Middle frontal gyrus (tissue), 1 donor: Measurements from ENCODE around the gene CXCL9.
"Not testable (repeated sequence)": the region's sequence is repeated elsewhere in the genome, so short reads cannot be mapped to it uniquely, and the experiment has no call there.

ENCODE experiments used
- DNase-seq: peaks from one replicate; pipeline ENCODE4 v3.0.0-alpha.2; 2015; ENCODE audit warnings: low spot score; ENCODE audit errors: extremely low spot score

The CXCL9 gene

DNA sequence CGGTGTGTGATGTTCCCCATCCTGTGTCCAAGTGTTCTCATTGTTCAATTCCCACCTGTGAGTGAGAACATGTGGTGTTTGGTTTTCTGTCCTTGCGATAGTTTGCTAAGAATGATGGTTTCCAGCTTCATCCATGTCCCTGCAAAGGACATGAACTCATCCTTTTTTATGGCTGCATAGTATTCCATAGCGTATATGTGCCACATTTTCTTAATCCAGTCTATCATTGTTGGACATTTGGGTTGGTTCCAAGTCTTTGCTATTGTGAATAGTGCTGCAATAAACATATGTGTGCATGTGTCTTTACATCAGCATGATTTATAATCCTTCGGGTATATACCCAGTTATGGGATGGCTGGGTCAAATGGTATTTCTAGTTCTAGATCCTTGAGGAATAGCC is 45.2 kb downstream of the CXCL9 start:
- not testable (repeated sequence) for DNase-seq

DNA sequence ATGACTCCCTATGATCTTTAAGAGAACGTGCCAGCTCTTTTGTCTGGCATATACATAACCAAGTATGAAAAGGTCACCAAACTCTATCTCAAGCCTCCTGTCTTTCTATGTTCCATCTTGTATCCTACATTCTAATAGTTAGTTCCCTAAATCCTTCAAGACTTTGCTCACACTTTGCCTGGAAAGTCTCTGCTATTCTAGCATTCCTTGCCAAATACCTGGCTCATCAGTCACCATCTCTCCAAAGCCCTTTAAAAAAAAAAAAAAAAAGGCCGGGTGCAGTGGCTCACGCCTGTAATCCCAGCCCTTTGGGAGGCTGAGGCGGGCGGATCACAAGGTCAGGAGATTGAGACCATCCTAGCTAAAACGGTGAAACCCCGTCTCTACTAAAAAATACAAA is 48.8 kb downstream of the CXCL9 start:
- not testable (repeated sequence) for DNase-seq

DNA sequence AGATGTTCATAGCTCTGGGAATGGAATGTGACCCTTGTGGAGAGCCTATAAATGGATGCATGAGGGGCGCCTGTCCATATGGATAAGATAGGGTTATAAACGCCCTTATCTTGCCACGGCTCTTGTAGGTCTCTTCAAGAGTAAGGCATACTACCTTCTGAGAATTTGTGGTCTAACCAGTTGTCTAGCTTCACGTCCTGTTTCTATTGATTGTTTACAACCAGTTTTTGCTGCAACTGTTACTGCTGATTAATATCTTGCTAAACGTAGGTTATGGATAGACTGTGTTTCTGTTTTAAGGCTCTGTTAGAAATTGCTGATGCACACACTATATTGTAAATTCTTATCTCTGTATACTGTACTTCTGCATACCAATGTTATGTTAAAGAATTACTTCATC is 52.5 kb downstream of the CXCL9 start:
- DNase-seq = not testable (repeated sequence)

DNA sequence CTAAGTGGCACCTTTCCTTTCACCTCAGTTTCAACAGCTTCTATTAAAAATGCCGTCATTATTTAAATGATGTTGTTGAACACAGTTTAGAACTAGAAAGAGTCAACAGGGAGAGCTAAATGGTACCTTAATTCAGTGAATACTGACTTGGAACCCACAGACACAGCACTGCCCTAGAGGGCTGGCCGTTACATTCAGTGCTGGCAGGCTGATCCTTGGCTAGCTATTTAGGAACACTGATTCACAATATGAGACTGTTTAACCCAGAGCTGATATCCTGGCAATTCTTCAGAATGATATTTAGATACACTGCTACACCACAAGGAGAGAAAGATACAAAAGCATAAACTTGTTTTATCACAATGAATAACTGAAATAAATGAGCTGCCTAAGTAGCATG is 53.8 kb downstream of the CXCL9 start:
- no peak for DNase-seq
